Ramos (cell line): Measurements from ENCODE around the gene GNB2.
"Not testable (repeated sequence)": the region's sequence is repeated elsewhere in the genome, so short reads cannot be mapped to it uniquely, and the experiment has no call there.

Source experiments
- in situ Hi-C: fragments of 300-500 bp; cut with MboI; formaldehyde crosslinking; loops from one replicate; pipeline ENCODE4 v1.14.3; 2022; ENCODE audit warnings: low sequenced_read_pairs; ENCODE audit not compliant: unreplicated experiment

Gene GNB2

GRCh38 chr7:100662194-100662776 is 11.3 kb upstream of the GNB2 start:
- in situ Hi-C loops = not testable (repeated sequence)

GRCh38 chr7:100665168-100665726 is 8.3 kb upstream of the GNB2 start:
- in situ Hi-C loops = no loop called here

GRCh38 chr7:100667331-100668068 is 6.0 kb upstream of the GNB2 start:
- in situ Hi-C loops = no loop called here

GRCh38 chr7:100668069-100668449 is 5.5 kb upstream of the GNB2 start:
- in situ Hi-C loops = no loop called here

- in situ Hi-C loops = not testable (repeated sequence)
Observed at GRCh38 chr7:100669106-100669505, 4.4 kb upstream of the GNB2 start.

- in situ Hi-C loops = no loop called here
Observed at GRCh38 chr7:100670074-100670473, 3.5 kb upstream of the GNB2 start.

GRCh38 chr7:100671353-100672327 is 1.9 kb upstream of the GNB2 start:
- in situ Hi-C loops = no loop called here

GRCh38 chr7:100673942-100674410 is 436 bp downstream of the GNB2 start:
- in situ Hi-C loops = no loop called here

GRCh38 chr7:100674411-100675104 is 1.0 kb downstream of the GNB2 start:
- in situ Hi-C loops = no loop called here

- in situ Hi-C loops = no loop called here
Observed at GRCh38 chr7:100675105-100675451, 1.5 kb downstream of the GNB2 start.

- in situ Hi-C loops = no loop called here
Observed at GRCh38 chr7:100675581-100676350, 2.2 kb downstream of the GNB2 start.

GRCh38 chr7:100676501-100677306 is 3.2 kb downstream of the GNB2 start:
- in situ Hi-C loops = no loop called here

GRCh38 chr7:100677308-100678267 is 4.0 kb downstream of the GNB2 start:
- in situ Hi-C loops = no loop called here

GRCh38 chr7:100678291-100678984 is 4.9 kb downstream of the GNB2 start:
- in situ Hi-C loops = no loop called here

GRCh38 chr7:100679129-100679926 is 5.8 kb downstream of the GNB2 start:
- in situ Hi-C loops = no loop called here
